GM18951 (cell line): ENCODE data around the gene EPPIN.
"Not testable (repeated sequence)": the region's sequence is repeated elsewhere in the genome, so short reads cannot be mapped to it uniquely, and the experiment has no call there.

Experiments used
- POLR2A ChIP-seq: IDR thresholded peaks from 4 replicates; pipeline ENCODE4 v1.6.1; 2011; ENCODE audit warnings: mild to moderate bottlenecking; ENCODE audit not compliant: insufficient read length, insufficient read depth; ENCODE audit errors: extremely low read depth
- in situ Hi-C: fragments of 300-500 bp; cut with MboI; formaldehyde crosslinking; loops from one replicate; pipeline ENCODE4 v1.12.0; 2022; ENCODE audit warnings: low sequenced_read_pairs, mixed read lengths, inconsistent platforms; ENCODE audit not compliant: unreplicated experiment

EPPIN gene

DNA sequence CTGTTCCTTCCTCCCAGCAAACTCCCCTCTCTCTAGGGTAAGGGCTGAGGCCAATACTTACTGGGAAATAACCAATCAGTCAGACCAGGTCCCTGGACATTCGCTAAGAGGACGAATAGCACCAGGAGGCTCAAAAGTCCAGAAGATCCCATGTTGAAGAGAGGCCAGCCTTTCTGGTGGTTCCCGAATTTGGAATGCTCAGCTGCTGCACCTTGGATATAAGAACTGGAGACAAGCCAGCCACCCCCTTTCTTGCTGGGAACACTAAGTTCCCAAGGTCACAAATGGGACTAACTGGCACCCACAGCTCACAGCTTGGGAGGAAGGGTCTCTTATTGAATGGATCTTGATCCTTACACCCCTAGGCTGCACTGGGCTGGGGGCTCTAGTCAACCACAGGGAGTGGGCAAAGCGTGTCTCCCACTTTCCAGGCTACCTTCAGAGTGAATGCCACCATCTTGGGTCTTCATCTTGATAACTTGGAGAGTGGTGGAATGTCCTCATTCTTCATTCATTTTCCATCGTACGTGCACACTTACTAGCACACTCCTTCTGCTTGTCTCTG lies at the start of gene EPPIN:
Gene EPPIN, minus strand, starts transcription at position 196 of the 565 bp plus-strand sequence. Its CDS starts 44 bp downstream, at position 152.
- in situ Hi-C loops: no loop called here
- no peak for TF ChIP-seq POLR2A

DNA sequence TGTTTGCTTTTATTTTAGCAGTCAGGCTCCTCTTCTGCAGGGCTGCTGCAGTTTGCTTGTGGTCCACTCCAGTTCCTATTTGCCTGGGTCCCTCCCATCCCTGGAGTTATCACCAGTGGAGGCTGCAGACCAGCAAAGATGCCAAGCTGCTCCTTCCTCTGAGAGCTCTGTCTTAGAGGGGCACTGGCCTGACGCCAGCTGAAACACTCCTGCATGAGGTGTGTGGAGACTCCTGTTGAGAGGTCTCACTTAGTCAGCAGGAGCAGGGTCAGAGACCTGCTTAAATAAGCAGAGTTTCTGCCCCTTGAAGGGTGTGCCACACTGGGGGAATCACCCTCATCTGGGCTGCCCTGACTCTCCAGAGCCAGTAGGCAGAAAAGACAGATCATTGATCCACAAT lies 48.0 kb upstream of the EPPIN start:
- TF ChIP-seq POLR2A: no peak
- in situ Hi-C loops: no loop called here

DNA sequence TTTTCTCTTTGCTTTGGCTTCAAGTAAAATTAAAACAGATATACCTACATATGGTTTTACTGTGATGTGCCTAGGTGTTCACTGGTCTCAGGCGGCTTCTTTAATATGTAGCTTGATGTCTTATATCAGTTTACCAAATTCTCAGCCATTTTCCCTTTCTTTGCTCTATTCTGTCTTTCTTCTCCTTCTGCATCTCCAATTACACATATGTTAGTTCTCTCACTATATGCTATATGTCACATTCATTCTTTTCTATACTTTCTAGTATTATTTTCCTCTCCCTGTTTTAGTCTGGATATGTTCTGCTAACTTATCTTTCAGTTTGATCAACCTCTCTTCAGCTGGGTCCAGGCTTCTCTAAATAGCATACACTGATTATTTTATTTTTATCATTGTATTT lies 46.3 kb upstream of the EPPIN start:
- TF ChIP-seq POLR2A: no peak
- in situ Hi-C loops: no loop called here

DNA sequence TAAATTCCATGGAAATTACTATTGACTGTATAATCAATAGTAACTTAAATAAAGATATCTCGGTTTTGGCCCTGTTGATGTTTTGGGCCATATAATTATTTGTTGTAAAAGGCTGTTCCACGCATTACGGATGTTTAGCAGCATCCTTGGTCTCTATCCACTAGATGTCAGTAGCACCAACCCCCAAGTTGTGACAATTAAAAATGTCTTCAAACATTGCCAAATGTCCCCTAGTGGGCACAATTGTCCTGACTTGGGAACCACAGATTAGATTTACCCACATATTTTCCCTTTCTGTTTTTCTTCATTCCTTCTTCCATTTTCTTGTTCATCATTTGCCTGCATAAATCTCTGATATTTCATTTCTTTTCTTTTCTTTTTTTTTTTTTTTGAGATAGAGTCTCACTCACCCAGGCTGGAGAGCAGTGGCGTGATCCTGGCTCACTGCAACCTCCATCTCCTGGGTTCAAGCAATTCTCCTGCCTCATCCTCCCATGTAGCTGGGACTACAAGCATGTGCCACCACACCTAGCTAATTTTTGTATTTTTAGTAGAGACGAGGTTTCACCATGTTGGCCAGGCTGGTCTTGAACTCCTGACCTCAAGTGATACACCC lies 45.5 kb upstream of the EPPIN start:
- TF ChIP-seq POLR2A: no peak
- in situ Hi-C loops: no loop called here

DNA sequence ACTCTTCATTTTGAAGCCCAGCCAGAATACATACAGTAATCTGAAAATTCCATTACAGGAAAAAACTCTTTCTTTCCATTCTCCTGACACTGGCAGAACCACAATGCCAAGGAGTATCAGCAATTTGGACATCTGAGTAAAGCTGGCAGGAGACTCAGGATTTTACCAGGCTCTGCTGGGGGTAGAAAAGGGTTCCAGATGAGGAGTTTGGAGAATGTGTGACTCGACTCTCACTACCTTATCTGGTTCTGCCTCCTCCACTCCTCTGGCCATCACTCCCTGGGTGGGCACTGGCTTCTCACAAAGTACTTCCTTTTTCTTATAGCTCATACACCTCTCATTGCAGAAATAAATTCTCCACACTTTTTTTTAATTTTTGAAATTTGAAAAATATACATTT lies 42.5 kb upstream of the EPPIN start:
- TF ChIP-seq POLR2A: no peak
- in situ Hi-C loops: no loop called here

DNA sequence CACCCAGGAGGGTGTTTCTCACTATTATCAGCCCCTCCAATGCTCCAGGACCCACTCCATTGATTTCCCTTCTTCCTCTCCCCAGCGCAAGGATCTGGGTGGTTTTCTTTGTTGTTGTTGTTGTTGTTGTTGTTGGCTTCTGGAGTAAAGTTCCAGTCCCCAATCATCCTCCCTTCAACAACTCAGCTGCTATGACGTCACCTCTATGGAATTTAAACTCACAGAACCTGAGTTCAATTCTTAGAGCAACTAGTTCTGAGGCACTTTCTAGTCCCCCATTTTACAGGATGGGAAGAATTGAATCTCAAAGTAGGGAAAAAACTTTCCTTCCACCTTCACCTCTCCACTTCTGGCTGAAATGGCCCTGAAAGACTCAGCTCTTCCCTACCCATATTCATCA lies 41.6 kb upstream of the EPPIN start:
- no peak for TF ChIP-seq POLR2A
- in situ Hi-C loops: no loop called here

DNA sequence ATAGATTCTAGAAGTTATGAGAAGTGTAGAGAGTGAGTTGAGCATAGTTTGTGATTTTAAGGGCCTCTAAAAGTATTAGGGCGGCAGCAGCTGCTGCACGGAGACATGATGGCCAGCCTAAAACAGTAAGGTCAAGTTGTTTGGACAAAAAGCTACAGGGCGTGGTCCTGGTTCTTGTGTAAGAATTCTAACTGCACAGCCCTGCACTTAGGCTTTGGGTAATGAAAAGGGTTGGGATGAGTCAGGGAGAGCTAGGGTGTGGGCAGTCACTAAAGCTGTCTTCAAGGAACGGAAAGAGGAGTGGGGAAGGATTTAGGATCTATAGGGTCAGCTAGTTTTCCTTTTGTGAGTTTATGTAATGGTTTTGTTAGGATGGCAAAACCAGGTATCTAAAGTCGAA lies 38.8 kb upstream of the EPPIN start:
- in situ Hi-C loops: not testable (repeated sequence)

DNA sequence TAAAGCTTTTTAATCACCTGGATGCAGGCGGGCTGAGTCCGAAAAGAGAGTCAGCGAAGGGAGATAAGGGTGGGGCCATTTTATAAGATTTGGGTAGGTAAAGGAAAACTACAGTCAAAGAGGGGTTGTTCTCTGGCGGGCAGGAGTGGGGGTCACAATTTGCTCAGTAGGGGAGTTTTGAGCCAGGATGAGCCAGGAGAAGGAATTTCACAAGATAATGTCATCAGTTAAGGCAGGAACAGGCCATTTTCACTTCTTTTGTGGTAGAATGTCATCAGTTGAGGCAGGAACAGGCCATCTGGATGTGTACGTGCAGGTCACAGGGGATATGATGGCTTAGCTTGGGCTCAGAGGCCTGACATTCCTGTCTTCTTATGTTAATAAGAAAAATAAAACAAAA lies 37.1 kb upstream of the EPPIN start:
- in situ Hi-C loops: not testable (repeated sequence)

DNA sequence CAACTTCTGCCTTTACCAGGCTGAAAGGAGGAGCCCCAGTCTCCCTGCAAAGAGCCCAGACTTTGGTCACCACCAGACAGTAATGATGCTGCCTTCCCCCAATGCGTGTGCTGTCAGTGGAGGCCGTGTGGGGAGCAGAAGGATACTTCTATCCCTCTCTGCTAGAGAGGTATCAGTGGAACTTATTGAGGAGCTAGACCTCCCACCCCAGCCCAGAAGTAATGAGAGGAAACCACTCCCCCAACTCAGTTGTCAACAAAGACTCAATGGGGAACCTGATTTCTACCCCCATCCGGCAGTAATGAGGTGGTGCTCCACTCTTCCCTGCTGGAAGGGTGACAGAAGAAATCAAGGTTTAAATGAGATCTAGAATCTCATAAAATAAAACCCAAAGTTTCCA lies 36.3 kb upstream of the EPPIN start:
- TF ChIP-seq POLR2A: no peak
- in situ Hi-C loops: no loop called here

DNA sequence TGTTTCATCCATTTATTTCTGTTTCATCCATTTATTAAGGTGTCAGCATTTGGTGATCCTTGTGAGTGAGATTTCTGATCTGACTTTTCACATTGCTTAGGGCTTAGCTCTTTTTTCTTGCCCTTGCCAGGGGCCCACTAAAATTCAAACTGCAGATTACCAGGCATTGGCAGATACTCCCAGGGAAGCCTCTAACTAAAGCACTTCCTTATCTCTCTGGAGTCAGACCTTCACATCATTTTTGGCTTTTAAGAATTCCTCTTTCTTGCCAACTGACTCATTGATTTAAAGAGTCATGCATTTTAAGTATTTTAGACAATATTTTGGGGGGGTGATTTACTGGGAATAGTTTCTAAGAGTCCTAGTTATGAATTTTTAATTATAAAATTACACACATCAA lies 34.5 kb upstream of the EPPIN start:
- TF ChIP-seq POLR2A: no peak
- in situ Hi-C loops: no loop called here

DNA sequence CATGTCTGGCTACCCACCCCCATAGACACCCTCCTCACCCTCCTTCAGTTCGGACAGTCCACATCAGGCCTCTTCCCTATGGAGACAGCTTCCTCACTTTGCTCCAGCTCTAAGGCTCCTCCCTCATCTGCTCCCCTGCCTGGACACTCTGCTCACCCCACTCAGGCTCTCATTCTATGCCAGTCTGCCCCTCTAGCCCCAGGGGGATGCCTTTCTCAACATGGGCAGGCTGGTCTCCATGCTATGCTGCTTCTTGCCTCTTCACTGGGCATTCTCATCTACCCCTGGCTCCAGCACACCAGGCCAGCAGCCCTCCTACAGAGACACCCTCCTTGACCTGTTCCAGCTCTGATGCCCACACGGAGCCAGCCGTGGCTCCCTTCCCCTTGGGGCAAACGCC lies 32.0 kb upstream of the EPPIN start, which contains the start of gene WFDC8:
Gene WFDC8, minus strand, starts transcription at position 101 of the 400 bp plus-strand sequence. Its CDS starts 37 bp downstream, at position 64.
- in situ Hi-C loops: no loop called here

DNA sequence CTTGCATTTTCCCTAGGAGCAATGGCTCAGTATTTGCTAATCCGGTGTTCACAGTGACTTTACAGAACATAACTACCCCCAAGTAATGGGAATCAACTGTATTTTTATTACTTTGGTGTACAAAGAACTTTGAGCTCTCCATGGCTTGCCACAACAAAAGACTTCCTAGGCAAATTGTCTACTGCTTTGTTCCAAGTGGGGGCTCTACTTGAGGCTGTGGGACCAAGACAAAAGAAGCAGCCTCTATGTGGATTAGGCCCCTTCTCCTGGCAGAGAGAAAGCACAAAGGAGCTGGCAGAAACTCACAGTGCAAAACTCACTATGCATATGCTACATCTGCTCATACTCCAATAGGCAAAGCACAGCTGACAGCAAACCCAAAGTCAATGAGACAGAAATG lies 31.0 kb upstream of the EPPIN start:
- no peak for TF ChIP-seq POLR2A
- in situ Hi-C loops: no loop called here

More for the DNA sequence above, 32.0 kb upstream of the EPPIN start, which contains the start of gene WFDC8:
- TF ChIP-seq POLR2A: no peak

DNA sequence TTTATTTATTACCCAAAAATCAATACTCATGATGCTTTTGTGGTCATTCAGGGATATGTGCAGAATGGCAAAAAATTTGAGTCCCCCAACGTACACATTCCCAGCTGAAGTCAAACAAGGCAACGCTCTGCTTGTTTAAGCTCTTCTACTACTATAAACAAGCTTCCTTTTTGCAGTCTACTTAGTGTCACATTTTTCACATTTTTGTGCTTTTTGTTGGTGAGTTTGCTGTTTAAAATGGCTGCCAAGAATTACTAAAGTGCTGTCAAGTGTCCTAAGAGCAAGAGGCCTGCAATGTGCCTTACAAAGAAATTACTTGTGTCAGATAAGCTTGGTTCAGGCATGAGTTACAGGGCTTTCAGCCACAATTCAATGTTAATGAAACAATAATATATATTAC lies 29.8 kb upstream of the EPPIN start:
- no peak for TF ChIP-seq POLR2A
- in situ Hi-C loops: no loop called here

DNA sequence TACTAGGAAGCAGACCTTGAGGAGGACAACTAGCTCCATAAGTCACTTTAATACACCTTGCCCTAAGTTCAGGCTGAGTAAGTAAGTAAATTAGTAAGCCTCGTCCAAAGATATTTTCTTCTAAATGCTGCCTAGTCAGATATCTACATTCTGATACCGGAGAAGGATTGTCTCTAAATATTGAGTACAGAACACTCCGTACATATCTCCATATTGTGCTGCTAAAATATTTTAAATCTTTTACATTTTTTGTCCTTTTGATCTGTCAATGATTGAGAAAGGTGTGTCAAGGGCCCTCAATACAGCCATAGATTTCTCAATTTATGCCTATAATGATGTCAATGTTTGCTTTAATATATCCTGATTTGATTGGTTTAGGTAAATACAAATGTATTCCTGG lies 28.7 kb upstream of the EPPIN start:
- TF ChIP-seq POLR2A: no peak
- in situ Hi-C loops: no loop called here

DNA sequence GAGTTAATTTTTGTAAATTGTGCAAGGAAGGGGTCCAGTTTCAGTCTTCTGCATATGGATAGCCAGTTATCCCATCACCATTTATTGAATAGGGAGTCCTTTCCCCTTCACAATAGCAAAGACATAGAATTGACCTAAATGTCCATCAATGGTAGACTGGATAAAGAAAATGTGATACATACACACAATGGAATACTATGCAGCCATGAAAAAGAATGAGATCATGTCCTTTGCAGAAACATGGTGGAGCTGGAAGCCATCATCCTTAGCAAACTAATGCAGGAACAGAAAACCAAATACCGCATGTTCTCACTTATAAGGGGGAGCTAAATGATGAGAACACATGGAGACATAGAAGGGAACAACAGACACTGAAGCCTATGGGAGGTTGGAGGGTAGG lies 22.4 kb upstream of the EPPIN start:
- in situ Hi-C loops: not testable (repeated sequence)
